Parietal lobe (tissue), 1 donor: Measurements from ENCODE around the gene NEUROG2. TPM values are rescaled to one million over a fixed set of nuclear protein-coding genes. Genes with fewer than 3 reads are reported as not detected.

Experiments used
- total RNA-seq: library from RNA; depleted of rRNA; stranded (reverse); fragments of >200 nt; gene quantifications from one replicate; pipeline ENCODE4 v1.2.3, GENCODE V29; 2014

Gene NEUROG2
- 13.1 TPM for total RNA-seq

DNA sequence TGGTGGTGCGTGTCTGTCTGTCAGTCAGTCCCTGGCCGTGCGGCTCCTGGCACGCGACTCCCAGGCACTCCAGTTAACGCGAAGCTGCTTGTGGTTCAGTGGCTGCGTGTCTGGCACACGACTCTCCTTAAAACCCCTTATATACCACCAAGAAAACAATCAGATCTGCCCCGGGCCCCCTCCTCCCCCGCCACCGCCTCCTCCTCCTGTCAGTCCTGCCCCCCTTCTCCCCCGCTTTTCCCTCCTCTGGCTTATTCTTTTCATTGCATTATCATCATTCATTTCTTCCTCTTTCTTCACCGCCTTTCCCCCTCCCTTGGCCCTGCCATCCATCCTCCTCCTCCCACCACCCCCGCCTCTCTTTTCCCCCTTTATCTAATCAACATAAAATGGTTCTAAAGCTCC, at the start of gene NEUROG2:
Gene NEUROG2, minus strand, starts transcription at position 115 of the 405 bp plus-strand sequence. CDS start 705 bp downstream, outside the sequence.

Other genes with a start within 250 kb of the NEUROG2 start
- 5.3 TPM for gene TIFA, start 230.3 kb downstream of the NEUROG2 start, total RNA-seq
- gene ALPK1, start 218.8 kb downstream of the NEUROG2 start, total RNA-seq = 12.5 TPM
- gene ZGRF1, start 120.7 kb upstream of the NEUROG2 start, total RNA-seq = 31.9 TPM
- 32.6 TPM for gene LARP7, start 121.0 kb upstream of the NEUROG2 start, total RNA-seq